Measurements from ENCODE around the gene DUSP8.

Gene DUSP8

DNA sequence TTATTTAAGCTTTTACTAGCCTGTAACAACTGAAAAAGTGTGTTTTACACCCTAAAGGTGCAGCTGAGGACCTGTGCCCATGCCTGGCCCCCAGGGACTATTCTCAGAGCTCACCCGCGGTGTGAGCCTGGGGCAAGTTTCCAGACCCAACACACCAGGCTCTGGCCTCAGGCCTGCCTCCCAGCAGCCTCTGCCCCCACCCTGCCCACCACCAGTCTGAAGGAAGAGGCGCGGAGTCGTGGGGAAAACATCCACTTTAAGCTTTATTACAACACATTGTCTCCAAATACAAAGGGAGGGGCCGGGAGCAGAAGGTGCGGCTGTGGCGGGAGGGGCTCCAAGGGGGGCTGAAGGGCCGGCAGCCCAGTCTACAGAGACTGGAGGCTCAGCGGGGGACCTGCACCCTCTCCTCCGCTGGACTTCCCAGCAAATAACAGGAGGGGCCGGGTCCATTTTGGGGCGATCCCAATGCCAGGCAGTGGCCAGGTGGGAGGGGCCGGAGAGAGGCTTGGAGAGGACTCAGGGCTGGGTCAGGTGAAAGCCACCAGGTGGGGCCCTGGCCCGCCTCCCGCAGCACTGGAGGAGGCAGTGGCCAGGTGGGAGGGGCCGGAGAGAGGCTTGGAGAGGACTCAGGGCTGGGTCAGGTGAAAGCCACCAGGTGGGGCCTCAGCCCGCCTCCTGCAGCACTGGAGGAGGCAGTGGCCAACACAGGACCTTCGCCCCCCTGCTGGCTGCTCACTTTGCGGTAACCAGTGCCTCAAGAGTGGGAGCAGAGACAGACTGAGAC lies 18.1 kb downstream of the DUSP8 start:
- no peak for DNase-seq (ENCODE audit: low read depth in 3 of 3)

DNA sequence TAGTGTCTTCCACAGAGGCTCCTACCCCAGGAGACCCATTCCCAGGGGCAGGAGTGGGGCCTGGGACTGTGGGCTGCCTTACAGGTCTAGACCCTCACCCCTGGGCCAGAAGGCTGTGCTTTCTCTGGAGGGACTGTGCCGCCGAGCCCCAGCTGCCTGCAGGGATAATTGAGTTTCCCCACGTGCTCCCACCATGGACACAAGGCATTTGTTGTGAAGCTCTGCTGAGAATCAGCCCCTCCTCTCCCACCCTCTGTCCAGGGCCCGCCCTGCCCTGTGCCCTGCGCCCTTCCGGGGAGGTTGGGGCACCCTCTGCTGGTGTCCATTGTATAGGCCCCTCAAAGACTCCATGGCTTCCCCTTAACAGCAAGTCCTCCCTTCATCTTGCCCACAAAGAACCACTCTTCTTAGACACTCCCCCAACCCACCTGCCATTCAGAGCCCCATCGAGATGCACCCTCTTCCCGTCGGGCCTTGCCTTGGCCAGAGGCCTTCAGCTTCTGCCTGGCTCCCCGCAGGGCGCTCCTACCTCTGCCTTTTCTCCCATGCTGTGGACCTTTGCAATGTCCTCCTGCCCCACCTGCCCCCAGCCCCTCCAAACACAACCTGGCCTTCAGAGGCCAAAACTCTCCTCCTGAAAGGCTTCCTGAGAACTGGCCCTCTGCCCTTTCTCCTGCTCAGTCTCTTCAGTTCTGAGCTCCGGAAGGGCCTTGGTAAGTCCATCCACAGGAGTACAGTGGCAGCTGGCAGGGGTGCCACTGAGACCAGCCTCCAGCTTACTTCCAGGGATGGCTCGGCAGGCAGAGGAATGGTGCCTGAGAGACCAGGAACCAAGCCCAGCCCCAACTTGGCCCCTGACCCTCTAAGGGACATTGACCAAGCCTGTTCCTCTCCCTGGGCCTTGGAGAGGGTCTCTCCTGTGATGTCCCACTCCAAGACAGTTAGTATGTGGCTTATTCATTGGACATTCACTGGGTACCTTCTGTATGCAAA lies 22.4 kb downstream of the DUSP8 start:
- no peak for DNase-seq (ENCODE audit: low read depth in 3 of 3)

DNA sequence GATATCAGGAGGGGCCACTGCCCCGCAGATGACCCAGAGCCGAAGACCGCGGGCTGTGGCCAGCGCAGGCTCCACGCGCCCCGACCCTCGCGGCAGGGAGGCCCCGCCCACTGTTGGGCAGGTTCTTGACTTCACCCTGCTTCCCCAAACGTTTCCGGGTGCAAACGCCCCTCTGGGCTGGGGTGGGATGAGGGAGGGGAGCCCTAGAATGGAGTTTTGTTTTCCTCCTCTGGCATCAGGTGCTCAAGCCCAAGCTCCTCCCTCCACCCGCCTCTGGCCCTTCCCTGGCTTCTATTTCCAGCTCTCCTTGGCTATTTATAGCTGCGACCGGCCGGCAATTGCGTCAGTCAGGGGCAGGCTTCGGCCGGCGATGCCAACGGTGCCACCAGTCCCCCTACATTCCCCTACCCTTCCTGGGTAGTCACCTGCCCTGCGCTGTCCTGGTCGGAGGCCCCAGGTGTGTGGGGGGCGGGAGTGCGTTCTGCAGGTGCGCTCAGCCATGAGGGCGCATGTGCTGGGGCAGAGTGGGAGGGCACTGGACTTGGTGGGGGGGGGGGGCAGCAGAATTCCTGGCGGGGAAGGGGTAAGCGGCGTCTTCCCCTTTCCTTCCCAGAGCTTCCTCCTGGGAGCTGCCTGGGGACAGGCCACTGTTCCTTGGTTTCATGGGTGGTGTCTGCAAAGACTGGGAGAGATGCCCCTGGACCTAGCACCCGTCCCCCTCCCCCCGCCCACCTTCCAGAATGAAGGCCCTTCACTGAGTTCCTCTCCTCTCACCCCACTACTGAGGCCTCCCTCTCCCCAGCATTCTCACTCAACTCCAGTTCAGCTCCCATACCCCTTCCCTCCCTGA lies 23.6 kb downstream of the DUSP8 start:
- no peak for DNase-seq (ENCODE audit: low read depth in 3 of 3)

DNA sequence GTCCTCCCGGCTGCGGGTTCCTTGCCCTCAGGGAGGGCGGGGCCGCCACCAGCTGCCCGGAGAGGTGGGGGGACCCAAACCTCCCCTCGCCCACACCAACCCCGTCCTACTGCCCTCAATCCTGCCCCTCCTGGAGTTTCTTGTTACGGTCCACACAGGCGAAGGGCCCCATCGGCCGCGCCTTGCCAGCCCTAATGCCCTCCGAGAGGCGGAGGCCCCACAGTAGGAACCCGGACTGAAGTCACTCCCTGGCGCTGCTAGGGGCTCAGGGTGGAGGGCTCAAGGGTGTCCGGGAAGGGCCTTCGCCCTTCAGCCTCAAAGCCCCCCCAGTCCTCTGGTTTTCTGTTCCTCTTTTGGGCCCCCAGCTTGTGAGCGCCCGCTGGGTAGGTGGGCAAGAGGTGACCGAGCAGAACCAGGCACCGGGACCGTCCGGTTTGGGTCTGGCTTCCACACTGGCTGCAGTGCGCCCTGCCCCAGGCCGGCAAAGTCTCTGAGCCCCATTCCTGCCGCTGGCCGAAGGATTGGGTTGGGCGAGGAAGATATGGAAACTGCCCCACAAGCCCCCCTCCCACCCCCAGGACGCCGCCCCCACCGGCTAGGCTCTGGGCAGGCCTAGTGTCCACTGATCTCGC lies 24.5 kb downstream of the DUSP8 start:
- DNase-seq (ENCODE audit: low read depth in 3 of 3) = no peak

DNA sequence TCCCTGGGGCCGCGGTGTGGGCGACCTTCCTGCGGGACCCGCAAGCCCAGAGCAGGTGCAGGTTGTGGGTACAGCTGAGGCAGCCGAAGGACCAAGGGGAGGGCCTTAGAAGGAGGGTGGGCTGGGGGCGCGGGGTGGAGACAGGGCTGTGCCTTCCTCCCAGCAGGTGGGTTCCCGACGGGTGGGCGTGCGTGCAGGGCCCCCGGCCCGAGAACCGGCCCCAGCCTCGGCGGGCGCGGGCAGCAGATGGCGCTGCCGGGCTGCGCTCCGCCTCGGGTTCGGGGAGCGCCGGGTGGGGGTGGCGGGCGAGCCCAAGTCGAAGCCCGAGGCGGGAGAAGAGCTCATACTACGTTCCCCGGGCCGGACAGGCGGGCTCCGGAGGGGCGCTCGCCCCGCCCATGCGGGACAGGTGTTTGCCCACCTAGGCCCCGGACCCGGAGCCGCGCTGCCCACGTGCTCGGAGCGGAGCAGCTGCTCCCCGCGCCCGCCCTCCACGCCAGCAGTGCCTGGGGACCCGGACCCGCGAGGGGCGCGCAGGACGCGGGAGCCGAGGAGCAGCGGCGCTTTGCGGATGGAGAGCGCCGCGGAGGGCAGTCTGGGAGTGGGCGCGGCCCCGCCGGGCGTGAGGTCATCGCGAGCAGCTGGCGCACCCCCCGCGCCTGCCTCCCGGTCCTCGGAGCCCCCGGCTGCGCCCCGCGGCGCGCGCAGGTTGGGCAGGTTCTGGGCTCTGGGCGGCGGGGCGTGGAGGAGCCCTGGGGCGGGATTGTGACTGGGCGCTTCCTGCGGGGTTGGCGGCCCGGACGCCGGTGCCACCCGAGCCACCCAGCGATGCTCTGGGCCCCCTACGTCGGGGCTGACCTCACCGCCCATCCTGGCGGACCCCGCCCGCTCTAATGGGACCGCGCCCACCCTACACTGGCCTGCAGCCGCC lies 25.3 kb downstream of the DUSP8 start:
- DNase-seq (ENCODE audit: low read depth in 3 of 3) = peak in 2 of 3 donors; percentile 20 to 51

DNA sequence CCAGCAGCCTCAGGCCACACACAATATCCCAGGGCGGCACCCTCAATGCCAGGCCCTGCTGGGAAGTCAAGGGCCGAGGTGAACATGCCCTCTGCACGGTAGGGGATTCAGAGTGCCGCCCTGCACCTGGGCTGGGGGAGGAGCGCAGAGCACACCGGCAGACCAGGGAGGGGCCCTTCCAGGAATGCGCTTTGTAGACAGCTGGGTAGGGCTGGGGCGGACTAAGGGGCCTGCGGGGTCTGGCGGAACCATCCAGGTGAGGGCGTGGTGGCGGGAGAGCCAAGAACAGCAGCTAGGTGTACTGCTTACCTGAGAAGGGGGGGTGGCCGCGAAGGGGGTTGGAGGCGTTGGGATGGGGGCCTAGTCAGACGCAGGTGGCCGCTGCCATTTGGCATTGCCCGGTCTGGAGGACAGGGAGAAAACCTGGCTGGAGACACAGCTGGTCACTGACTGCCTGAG lies 26.0 kb downstream of the DUSP8 start:
- no peak for DNase-seq (ENCODE audit: low read depth in 3 of 3)

DNA sequence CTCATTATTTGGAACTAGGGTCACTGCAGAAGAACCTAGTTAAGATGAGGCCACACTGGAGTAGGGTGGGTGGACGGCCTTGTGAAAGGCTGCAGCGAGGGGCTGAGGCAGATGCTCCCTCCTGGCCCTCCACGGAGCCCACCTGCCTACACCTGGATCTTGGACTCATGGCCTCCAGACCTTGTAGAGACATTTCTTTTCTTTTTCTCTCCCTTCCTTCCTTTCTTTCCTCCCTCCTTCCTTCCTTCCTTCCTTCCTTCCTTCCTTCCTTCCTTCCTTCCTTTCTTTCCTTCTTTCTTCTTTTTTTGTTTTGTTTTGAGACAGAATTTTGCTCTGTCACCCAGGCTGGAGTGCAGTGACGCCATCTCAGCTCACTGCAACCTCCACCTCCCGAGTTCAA lies 26.6 kb downstream of the DUSP8 start:
- no peak for DNase-seq (ENCODE audit: low read depth in 3 of 3)

DNA sequence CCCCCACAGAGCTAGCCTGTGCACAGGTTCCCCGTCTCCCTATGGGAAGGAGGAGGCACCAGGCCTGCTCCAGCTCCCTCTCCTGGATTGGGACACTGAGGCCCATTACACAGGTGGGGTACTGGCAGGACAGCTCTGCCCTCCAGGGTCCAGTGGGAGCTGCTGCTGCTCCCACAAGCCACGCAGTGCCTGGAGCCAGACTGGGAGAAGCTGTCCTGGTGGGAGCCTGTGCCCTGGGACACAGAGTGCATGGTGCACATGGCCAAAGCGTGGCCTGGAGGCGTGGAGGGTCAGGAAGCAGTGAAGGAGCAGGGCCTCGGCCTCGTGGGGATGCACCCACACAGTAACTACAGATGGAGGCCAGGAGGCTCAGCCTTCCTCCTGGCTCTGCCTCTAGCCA lies 27.5 kb downstream of the DUSP8 start:
- DNase-seq (ENCODE audit: low read depth in 3 of 3) = no peak

DNA sequence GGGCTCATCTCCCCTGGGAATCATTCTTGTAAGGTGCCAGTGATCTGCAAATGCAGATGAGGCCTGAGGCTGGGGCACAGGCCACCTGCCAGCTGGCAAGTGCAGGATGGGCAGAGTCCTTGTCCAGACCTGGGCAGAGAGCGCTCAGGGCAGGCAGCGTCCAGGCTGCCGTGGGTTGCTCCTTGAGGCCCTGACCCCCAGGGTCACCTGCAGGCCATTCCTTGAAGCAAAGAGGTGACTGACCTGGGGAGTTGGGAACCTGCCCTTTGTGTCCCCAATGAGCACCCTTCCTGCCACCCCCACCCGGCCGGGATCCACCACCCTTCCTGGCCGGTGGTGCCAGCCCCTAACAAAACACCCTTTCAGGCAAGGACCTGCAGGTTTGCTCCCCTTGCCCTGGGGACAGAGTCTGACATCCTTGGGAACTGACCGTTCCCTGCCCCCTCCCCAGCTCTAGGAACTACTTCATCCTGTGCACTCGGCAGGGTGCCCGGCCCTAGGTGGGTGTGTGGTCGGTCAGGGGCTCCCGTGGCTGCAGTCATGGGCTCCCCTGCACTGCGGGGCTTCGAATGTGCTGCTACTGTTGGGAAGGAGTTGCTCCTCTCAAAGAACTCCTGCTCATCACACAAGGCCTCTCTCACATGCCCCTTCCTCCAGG lies 28.3 kb downstream of the DUSP8 start:
- DNase-seq (ENCODE audit: low read depth in 3 of 3) = no peak

DNA sequence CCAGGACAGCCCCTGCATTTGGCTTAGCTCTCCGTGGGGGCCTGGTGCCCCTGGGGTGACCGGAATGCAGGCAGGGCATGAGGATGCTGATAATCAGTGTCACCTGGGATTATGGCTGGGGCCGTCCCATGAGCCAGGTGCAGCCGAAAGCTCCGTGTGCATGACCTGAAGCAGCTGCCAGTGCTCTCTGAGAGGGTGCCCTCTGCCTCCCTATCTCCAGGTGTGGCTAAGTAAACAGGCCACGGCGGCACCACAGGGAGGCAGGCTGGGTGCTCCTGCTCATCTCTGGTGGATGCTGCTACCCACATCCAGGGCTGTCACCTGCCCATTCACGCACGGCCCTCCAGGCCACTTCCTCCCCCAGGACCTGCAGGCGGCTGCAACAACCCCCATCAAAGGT lies 29.8 kb downstream of the DUSP8 start:
- DNase-seq (ENCODE audit: low read depth in 3 of 3) = no peak

DNA sequence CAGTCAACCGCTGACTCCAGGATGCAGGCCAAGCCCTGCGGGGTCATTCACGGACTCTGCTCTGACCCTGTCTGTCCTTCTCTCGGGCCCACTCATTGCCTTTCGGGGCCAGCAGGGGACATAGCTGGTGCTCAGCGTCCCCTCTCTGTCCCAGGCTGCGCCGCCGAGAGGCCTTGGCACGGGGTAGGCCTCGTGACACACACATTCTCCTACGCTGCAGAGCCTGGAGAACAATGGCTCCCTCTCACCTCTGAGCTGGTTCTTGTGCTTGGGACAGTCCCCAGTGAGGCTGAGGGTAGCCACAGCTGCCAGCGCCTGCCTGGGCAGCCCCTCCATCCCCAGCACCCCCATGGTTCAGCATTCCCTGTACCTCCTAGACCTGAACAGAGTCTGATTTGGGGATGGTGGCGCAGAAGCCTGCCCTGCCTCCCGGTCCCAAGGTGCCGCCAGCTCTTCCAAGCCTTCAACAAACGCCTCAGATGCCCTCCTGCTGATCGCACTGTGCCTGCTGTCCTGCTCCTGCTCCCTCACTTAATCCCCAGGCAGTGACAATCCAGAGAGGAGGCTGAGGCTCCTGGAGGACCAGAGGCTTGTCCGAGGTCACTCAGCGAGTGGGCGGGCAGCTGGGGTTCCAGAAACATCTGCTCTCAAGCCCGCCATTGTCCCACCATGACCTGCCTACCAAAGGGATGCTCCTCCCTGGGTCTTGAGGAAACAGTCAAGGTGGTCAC lies 30.4 kb downstream of the DUSP8 start:
- DNase-seq (ENCODE audit: low read depth in 3 of 3) = no peak

DNA sequence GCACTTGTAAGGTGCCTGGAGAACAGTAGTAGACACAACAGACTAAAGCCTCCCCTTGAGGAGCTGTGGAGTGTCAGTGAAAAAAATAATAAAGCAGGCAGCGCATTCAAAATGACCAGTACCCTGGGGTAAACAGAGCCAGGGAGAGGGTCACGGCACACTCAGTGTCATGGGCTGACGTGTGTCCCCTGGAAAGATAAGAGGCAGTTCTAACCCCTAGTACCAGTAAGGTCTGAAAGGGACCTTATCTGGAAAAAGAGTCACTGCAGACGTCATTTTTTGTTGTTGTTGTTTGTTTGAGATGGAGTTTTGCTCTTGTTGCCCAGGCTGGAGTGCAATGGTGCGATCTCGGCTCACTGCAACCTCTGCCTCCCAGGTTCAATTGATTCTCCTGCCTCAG lies 32.0 kb downstream of the DUSP8 start:
- no peak for DNase-seq (ENCODE audit: low read depth in 3 of 3)

DNA sequence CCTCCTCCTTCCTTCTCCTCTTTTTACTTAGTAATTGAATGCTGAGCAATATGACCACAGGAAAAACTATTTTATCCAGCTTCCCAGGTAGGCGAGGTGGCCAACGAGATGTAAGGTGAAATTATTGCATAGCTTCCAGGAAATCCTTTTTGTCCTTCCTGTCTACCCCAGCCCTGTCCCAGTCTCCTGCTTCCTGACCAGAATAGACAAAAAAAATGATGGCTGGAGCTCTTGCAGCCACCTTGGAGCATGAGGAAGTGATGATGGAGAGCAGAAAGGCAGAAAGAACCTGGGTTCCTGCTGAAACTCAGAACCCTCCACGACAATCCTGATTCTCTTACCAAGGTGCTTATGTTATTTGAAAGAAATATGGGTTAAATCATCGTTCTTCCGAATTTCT lies 33.9 kb downstream of the DUSP8 start:
- DNase-seq (ENCODE audit: low read depth in 3 of 3) = no peak

DNA sequence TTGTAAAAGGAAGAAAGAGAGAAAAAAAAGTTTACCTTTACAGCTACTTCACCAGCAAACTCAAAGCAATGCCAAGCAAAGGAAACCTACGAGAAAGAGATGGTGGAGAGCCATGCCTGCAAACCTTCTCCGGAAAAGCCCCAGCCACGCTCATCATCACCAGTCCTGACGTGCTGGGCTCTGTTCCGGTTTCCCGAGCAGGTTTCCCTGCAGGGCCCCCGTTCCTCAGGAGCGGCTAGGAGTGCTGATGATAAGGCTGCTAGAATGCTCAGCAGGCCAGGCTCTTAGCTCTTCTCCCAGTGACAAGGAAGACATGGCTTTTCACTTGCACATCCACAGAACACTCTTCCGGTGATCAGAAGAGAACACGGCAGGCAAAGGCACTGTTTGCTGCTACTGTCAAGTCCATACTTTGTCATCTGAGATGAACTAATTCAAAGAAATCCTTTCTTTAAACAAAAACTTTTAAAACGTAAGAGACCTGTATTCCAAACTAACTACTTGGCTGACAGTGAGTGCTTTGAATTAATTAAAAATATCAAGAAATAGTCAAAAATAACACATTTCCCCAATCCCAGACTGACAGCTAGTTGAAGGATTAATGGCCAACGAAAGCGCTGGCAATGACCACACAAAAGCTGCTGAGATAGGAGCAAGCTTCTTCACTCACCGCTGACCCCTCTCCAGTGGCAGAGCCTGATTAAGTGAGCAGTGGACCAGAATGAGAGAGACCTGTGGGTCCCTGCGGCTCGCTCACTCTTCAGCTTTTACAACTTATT lies 35.8 kb downstream of the DUSP8 start:
- DNase-seq (ENCODE audit: low read depth in 3 of 3) = no peak

DNA sequence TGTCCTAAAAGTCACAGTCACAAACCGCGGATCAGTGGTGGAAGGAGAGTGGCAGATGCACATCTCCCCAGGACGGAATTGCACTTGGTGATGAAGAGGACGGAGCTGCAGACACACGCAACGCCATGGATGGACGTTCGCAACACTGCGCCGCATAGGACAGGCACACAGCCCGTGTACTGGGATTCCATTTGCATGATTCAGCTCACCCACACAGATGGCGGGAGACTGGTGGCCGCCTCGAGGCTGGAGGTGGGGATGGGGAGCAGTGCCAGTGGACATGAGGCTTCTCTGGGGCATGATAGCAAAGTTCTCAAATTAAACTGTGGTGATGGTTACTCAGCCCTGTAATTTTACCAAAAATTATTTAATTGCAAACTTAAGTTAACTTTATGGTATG lies 37.4 kb downstream of the DUSP8 start:
- no peak for DNase-seq (ENCODE audit: low read depth in 3 of 3)

DNA sequence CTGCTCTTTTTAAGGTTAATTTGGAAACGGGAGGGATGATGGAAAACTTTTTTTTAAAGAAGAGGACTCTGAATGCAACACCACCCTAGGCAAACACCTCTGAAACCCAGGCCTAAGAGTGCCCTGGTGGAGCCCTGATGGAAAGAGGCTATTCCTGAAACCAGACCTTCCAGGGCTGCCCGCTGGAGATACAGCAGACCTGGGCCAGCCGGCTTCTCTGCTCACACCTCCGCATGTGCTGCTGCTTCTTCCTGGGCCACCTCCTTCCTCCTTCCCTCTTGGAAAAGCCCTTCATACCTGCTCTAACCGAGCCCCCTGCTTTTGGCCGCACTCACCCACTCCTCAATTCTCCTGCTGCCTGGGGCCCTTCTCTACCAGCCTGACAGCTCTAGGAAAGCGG lies 37.9 kb downstream of the DUSP8 start:
- no peak for DNase-seq (ENCODE audit: low read depth in 3 of 3)

DNA sequence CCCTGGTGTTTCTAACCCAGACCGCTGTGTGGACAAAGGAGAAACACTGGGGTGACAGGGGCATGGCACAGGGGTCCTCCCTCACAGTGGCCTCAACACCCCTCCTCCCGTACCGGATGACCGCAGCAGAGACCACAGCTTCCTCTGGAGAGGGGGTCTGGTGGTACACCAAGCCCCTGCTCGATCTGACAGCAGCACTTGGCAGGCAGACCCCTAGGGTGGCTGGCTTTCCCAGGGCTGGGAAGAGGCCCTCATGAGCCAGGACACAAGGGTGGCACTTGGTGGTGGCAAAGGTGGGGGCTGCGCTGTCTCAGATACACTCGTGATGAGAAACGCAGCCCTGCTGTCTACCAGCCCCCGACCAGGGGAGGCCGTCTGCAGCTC lies 38.7 kb downstream of the DUSP8 start:
- DNase-seq (ENCODE audit: low read depth in 3 of 3) = no peak

DNA sequence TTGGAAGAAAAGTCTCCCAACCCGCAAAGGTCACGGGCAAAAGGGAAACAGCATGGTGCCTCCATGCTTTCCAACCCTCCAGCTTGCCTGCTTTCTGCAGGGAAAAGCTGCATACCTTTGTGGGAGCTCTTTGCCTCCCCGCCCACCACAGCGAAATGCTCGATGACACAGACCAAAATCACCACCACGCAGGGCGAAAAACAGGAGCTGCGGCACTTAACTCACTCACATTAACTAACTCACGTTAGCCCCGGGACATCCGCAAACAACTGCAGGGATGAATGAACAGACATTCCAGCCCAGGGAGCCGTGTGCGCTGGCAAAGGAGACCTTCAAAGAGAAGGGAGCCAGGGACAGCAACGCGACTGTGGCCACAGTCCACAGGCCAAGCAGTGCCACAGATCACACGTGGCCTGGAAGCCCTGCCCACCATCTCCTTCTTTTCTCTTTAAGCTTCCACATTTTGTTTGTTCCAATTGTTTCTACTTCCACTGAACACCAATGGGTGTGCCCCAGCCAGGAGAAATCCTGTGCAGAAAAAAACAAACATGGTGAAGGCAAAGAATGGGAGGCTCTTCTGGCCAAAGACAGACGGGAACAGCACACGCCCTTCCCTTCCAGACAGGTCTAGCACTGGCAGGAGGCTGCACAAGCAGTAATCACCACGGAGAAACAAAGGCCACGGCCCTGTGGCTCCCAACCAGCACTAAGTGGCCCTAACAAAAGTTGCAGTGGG lies 39.3 kb downstream of the DUSP8 start:
- no peak for DNase-seq (ENCODE audit: low read depth in 3 of 3)
